ENCODE data around the gene ZFR.

DNA sequence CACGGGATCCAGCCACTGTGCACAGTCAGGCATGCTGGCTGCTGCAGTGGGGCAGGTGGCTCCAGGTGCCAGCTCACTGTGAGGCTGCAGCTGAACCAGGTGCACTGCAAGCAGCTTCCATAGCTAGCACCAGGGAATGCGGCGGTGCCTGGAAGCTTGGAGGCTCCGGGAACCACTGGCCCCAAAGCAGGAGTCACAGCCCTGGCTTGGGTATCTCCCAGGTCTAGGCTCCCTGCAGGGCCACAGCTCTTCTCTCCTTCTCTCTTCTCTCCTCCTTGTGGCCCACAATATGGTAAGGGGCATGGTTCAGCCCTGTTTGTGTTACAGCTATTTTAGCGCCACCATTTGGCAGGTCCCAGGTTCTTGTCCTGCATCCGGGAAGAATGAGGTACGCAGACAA, 125.1 kb downstream of the ZFR start:
- TF ChIP-seq RAD21 (IDR thresholded peaks at IDR 0.05; ENCODE audit: low read length) (no peak), CHD2 (IDR thresholded peaks at IDR 0.05; ENCODE audit: low read length, partially characterized antibody) (no peak), TCF12 (IDR thresholded peaks at IDR 0.05) (no peak), TEAD4 (IDR thresholded peaks at IDR 0.05; ENCODE audit: borderline replicate concordance, insufficient read depth) (no peak), EZH2phosphoT487 (IDR thresholded peaks at IDR 0.05; ENCODE audit: borderline replicate concordance, low read depth) (no peak), YY1 (IDR thresholded peaks at IDR 0.05; ENCODE audit: low read depth) (no peak)
- TF ChIP-seq, protein P1, sequence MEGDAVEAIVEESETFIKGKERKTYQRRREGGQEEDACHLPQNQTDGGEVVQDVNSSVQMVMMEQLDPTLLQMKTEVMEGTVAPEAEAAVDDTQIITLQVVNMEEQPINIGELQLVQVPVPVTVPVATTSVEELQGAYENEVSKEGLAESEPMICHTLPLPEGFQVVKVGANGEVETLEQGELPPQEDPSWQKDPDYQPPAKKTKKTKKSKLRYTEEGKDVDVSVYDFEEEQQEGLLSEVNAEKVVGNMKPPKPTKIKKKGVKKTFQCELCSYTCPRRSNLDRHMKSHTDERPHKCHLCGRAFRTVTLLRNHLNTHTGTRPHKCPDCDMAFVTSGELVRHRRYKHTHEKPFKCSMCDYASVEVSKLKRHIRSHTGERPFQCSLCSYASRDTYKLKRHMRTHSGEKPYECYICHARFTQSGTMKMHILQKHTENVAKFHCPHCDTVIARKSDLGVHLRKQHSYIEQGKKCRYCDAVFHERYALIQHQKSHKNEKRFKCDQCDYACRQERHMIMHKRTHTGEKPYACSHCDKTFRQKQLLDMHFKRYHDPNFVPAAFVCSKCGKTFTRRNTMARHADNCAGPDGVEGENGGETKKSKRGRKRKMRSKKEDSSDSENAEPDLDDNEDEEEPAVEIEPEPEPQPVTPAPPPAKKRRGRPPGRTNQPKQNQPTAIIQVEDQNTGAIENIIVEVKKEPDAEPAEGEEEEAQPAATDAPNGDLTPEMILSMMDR (IDR thresholded peaks at IDR 0.05), result no peak
